Measurements from ENCODE around the gene DRC7.

DNA sequence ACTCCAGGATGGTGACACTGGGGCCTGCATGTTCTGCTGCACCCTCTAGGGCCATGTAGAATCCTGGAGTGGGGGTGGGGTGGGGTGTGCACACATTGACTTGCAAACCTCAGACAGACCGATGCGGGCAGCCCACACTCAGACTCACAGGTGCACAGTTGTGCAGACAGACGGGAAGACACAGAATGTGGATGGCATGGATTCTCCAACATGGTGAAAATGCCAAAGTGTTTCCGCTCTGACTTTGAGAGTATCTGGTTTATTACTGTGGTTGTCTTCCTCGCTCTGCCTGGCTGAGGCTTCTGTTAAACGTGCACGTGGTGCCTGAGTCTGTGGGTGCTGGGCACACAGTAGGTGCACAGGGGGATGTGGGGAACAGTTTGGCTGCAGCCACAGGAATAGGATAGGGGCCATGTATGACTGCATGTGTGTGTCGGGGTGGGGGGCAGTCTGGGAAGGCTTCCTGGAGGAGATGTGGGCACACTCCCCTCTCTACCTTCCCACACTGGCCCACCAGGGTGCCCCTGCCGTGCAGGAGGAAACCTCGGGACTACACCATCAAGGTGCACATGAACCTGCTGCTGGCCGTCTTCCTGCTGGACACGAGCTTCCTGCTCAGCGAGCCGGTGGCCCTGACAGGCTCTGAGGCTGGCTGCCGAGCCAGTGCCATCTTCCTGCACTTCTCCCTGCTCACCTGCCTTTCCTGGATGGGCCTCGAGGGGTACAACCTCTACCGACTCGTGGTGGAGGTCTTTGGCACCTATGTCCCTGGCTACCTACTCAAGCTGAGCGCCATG, 35.5 kb upstream of the DRC7 start:
- TF ChIP-seq POLR2A (IDR thresholded peaks at IDR 0.05): no peak
- TF ChIP-seq, protein P1, sequence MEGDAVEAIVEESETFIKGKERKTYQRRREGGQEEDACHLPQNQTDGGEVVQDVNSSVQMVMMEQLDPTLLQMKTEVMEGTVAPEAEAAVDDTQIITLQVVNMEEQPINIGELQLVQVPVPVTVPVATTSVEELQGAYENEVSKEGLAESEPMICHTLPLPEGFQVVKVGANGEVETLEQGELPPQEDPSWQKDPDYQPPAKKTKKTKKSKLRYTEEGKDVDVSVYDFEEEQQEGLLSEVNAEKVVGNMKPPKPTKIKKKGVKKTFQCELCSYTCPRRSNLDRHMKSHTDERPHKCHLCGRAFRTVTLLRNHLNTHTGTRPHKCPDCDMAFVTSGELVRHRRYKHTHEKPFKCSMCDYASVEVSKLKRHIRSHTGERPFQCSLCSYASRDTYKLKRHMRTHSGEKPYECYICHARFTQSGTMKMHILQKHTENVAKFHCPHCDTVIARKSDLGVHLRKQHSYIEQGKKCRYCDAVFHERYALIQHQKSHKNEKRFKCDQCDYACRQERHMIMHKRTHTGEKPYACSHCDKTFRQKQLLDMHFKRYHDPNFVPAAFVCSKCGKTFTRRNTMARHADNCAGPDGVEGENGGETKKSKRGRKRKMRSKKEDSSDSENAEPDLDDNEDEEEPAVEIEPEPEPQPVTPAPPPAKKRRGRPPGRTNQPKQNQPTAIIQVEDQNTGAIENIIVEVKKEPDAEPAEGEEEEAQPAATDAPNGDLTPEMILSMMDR (IDR thresholded peaks at IDR 0.05): no peak

Measured in Peyer's patch (tissue), 4 donors.